ENCODE measurements around the gene SSBP4. TPM values are rescaled to one million over a fixed set of nuclear protein-coding genes. Genes with fewer than 3 reads are reported as not detected.

The SSBP4 gene
- total RNA-seq, 1 donor = 77.8 TPM

GRCh38 chr19:18425515-18426415 is 6.6 kb downstream of the SSBP4 start:
- Histone ChIP-seq H3K79me2 (ENCODE audit: insufficient read depth, low read length) (peaks cover 85% of the 10 kb centered on the region), H3K9me3 (ENCODE audit: low read depth, low read length) (no peaks in the 10 kb centered on the region), H3K4me3 (ENCODE audit: insufficient read depth, low read length) (no peak overlapping the region), H3K27ac (ENCODE audit: low read depth, low read length) (peak overlapping the region; percentile 57), H3K4me2 (ENCODE audit: insufficient read depth, low read length) (peak overlapping the region; percentile 54), H4K20me1 (ENCODE audit: insufficient read depth, low read length) (peaks cover 61% of the 10 kb centered on the region), H3K4me1 (ENCODE audit: insufficient read depth, low read length) (peaks cover 33% of the 10 kb centered on the region), H2AFZ (ENCODE audit: low read length) (no peak overlapping the region), H3K36me3 (ENCODE audit: insufficient read depth, low read length) (peaks cover 3% of the 10 kb centered on the region), H3K27me3 (ENCODE audit: insufficient read depth, low read length) (no peaks in the 10 kb centered on the region)
- DNase-seq (ENCODE audit: insufficient read length, low spot score, missing footprints) = peak; percentile 100
- peak; percentile 21 for TF ChIP-seq CTCF (IDR thresholded peaks at IDR 0.05; ENCODE audit: extremely low read depth, low read depth, low read length)

- peak overlapping the region; percentile 54 for H3K4me2 ChIP-seq (ENCODE audit: insufficient read depth, low read length)
- H4K20me1 ChIP-seq (ENCODE audit: insufficient read depth, low read length) = peaks cover 55% of the 10 kb centered on the region
- peak overlapping the region; percentile 39 for H3K27ac ChIP-seq (ENCODE audit: low read depth, low read length)
- no peaks in the 10 kb centered on the region for H3K27me3 ChIP-seq (ENCODE audit: insufficient read depth, low read length)
- no peak overlapping the region for H2AFZ ChIP-seq (ENCODE audit: low read length)
- no peak for TF ChIP-seq CTCF (IDR thresholded peaks at IDR 0.05; ENCODE audit: extremely low read depth, low read depth, low read length)
- peaks cover 79% of the 10 kb centered on the region for H3K79me2 ChIP-seq (ENCODE audit: insufficient read depth, low read length)
- peaks cover 29% of the 10 kb centered on the region for H3K4me1 ChIP-seq (ENCODE audit: insufficient read depth, low read length)
- no peak overlapping the region for H3K4me3 ChIP-seq (ENCODE audit: insufficient read depth, low read length)
- DNase-seq (ENCODE audit: insufficient read length, low spot score, missing footprints) = no peak
- H3K36me3 ChIP-seq (ENCODE audit: insufficient read depth, low read length) = peaks cover 3% of the 10 kb centered on the region
- no peaks in the 10 kb centered on the region for H3K9me3 ChIP-seq (ENCODE audit: low read depth, low read length)
Measured at GRCh38 chr19:18426416-18426767, 7.2 kb downstream of the SSBP4 start.

- Histone ChIP-seq H3K4me2 (ENCODE audit: insufficient read depth, low read length) (no peak overlapping the region), H3K27ac (ENCODE audit: low read depth, low read length) (peak overlapping the region; percentile 39), H3K36me3 (ENCODE audit: insufficient read depth, low read length) (peaks cover 3% of the 10 kb centered on the region), H3K9me3 (ENCODE audit: low read depth, low read length) (no peaks in the 10 kb centered on the region), H3K79me2 (ENCODE audit: insufficient read depth, low read length) (peaks cover 70% of the 10 kb centered on the region), H2AFZ (ENCODE audit: low read length) (no peak overlapping the region), H3K4me3 (ENCODE audit: insufficient read depth, low read length) (no peak overlapping the region), H4K20me1 (ENCODE audit: insufficient read depth, low read length) (peaks cover 46% of the 10 kb centered on the region), H3K27me3 (ENCODE audit: insufficient read depth, low read length) (no peaks in the 10 kb centered on the region), H3K4me1 (ENCODE audit: insufficient read depth, low read length) (peaks cover 29% of the 10 kb centered on the region)
- peak; percentile 87 for DNase-seq (ENCODE audit: insufficient read length, low spot score, missing footprints)
- TF ChIP-seq CTCF (IDR thresholded peaks at IDR 0.05; ENCODE audit: extremely low read depth, low read depth, low read length) = no peak
Measured at GRCh38 chr19:18427080-18427742, 8.0 kb downstream of the SSBP4 start.

- H3K36me3 ChIP-seq (ENCODE audit: insufficient read depth, low read length) = peaks cover 3% of the 10 kb centered on the region
- peaks cover 29% of the 10 kb centered on the region for H3K4me1 ChIP-seq (ENCODE audit: insufficient read depth, low read length)
- H3K4me3 ChIP-seq (ENCODE audit: insufficient read depth, low read length) = no peak overlapping the region
- H2AFZ ChIP-seq (ENCODE audit: low read length) = no peak overlapping the region
- DNase-seq (ENCODE audit: insufficient read length, low spot score, missing footprints) = peak; percentile 51
- no peaks in the 10 kb centered on the region for H3K27me3 ChIP-seq (ENCODE audit: insufficient read depth, low read length)
- H4K20me1 ChIP-seq (ENCODE audit: insufficient read depth, low read length) = peaks cover 41% of the 10 kb centered on the region
- peaks cover 65% of the 10 kb centered on the region for H3K79me2 ChIP-seq (ENCODE audit: insufficient read depth, low read length)
- no peak for TF ChIP-seq CTCF (IDR thresholded peaks at IDR 0.05; ENCODE audit: extremely low read depth, low read depth, low read length)
- H3K9me3 ChIP-seq (ENCODE audit: low read depth, low read length) = no peaks in the 10 kb centered on the region
- no peak overlapping the region for H3K4me2 ChIP-seq (ENCODE audit: insufficient read depth, low read length)
- no peak overlapping the region for H3K27ac ChIP-seq (ENCODE audit: low read depth, low read length)
Measured at GRCh38 chr19:18427743-18428113, 8.5 kb downstream of the SSBP4 start.
